NCI-H82 treated with DMSO at 0.1 percent for 48 hours (cell line): ENCODE data around the gene FANCD2.
"Not testable (repeated sequence)": the region's sequence is repeated elsewhere in the genome, so short reads cannot be mapped to it uniquely, and the experiment has no call there.

Experiments
- DNase-seq: peaks from one replicate; lab custom pipeline; 2025; ENCODE audit not compliant: unreplicated experiment; lab: John Stamatoyannopoulos, UW

Gene FANCD2

GRCh38 chr3:10099041-10099440, 72.8 kb downstream of the FANCD2 start:
- no peak for DNase-seq

GRCh38 chr3:10106919-10107318, 80.7 kb downstream of the FANCD2 start:
- no peak for DNase-seq

- no peak for DNase-seq
These were observed 81.9 kb downstream of the FANCD2 start, which contains the start of gene FANCD2OS for GRCh38 chr3:10108091-10108490. Gene FANCD2OS (minus strand): TSS chr3:10108255. CDS start chr3:10104774, 3,481 bp downstream.

GRCh38 chr3:10115326-10116137, 89.3 kb downstream of the FANCD2 start, which contains the start of gene BRK1:
Gene BRK1 (plus strand): TSS chr3:10115675. CDS start chr3:10115702, 27 bp downstream.
- DNase-seq = peak; percentile 83

GRCh38 chr3:10116138-10116460, 89.9 kb downstream of the FANCD2 start:
- no peak for DNase-seq

- DNase-seq = no peak
These were observed 90.7 kb downstream of the FANCD2 start for GRCh38 chr3:10116928-10117327.

GRCh38 chr3:10119376-10119775, 93.1 kb downstream of the FANCD2 start:
- no peak for DNase-seq

GRCh38 chr3:10121064-10121463, 94.8 kb downstream of the FANCD2 start:
- no peak for DNase-seq

GRCh38 chr3:10122724-10123123, 96.5 kb downstream of the FANCD2 start:
- DNase-seq = no peak

- DNase-seq = not testable (repeated sequence)
These were observed 109.6 kb downstream of the FANCD2 start for GRCh38 chr3:10135872-10136271.

- DNase-seq = no peak
These were observed 110.3 kb downstream of the FANCD2 start for GRCh38 chr3:10136426-10137005.

- no peak for DNase-seq
These were observed 110.9 kb downstream of the FANCD2 start for GRCh38 chr3:10137178-10137577.

GRCh38 chr3:10140996-10141546, 114.8 kb downstream of the FANCD2 start:
- DNase-seq = no peak

- no peak for DNase-seq
These were observed 116.7 kb downstream of the FANCD2 start for GRCh38 chr3:10142707-10143560.

GRCh38 chr3:10145685-10146084, 119.4 kb downstream of the FANCD2 start:
- no peak for DNase-seq

GRCh38 chr3:10149226-10149625, 123.0 kb downstream of the FANCD2 start:
- no peak for DNase-seq

- no peak for DNase-seq
These were observed 124.8 kb downstream of the FANCD2 start for GRCh38 chr3:10150987-10151386.
